WERI-Rb-1 (cell line): ENCODE measurements around the gene OGG1.
A peak's percentile ranks its signal among the peaks of the same experiment; 100 is the strongest.

ENCODE experiments used
- DNase-seq: peaks from one replicate; pipeline ENCODE4 v3.0.0-alpha.2; 2020
- H3K27ac ChIP-seq: fragments of 250-450 bp; sonication (Bioruptor Pico); 2 replicates; pipeline ENCODE4 v1.5.1; 2020; ENCODE audit warnings: mild to moderate bottlenecking, moderate library complexity
- H3K27me3 ChIP-seq: fragments of 250-450 bp; sonication (Bioruptor Pico); 2 replicates; pipeline ENCODE4 v1.5.1; 2021; ENCODE audit warnings: mild to moderate bottlenecking, low read depth, moderate library complexity; ENCODE audit not compliant: insufficient read depth, severe bottlenecking
- H3K36me3 ChIP-seq: fragments of 250-450 bp; sonication (Bioruptor Pico); 2 replicates; pipeline ENCODE4 v1.5.1; 2020; ENCODE audit warnings: mild to moderate bottlenecking, moderate library complexity
- H3K4me3 ChIP-seq: 2 replicates; pipeline ENCODE4 v1.5.1; 2011; ENCODE audit warnings: low read depth, mild to moderate bottlenecking, control low read depth, low read length
- H3K9me3 ChIP-seq: fragments of 250-450 bp; sonication (Bioruptor Pico); 2 replicates; pipeline ENCODE4 v1.5.1; 2021; ENCODE audit warnings: mild to moderate bottlenecking, moderate library complexity; ENCODE audit not compliant: severe bottlenecking
- CTCF ChIP-seq: IDR thresholded peaks from 2 replicates; pipeline ENCODE4 v1.5.1; 2011; ENCODE audit warnings: low read depth, mild to moderate bottlenecking, control low read depth, inconsistent platforms, low read length

Gene OGG1

GRCh38 chr3:9780458-9780812 lies 30.7 kb downstream of the OGG1 start:
- H3K9me3 ChIP-seq: no peaks in the 10 kb centered on the region

GRCh38 chr3:9780910-9781309 lies 31.2 kb downstream of the OGG1 start:
- Histone ChIP-seq H3K36me3 (peaks cover 29% of the 10 kb centered on the region), H3K27ac (no peak overlapping the region)
- no peak for TF ChIP-seq CTCF

More at GRCh38 chr3:9780458-9780812, 30.7 kb downstream of the OGG1 start:
- Histone ChIP-seq H3K4me3 (no peak overlapping the region), H3K36me3 (peaks cover 27% of the 10 kb centered on the region), H3K27me3 (no peaks in the 10 kb centered on the region), H3K27ac (no peak overlapping the region)
- TF ChIP-seq CTCF: no peak
- DNase-seq: no peak

GRCh38 chr3:9781551-9781950 lies 31.8 kb downstream of the OGG1 start:
- TF ChIP-seq CTCF: no peak
- Histone ChIP-seq H3K36me3 (peaks cover 35% of the 10 kb centered on the region), H3K27ac (no peak overlapping the region)

More at GRCh38 chr3:9780910-9781309, 31.2 kb downstream of the OGG1 start:
- no peaks in the 10 kb centered on the region for H3K27me3 ChIP-seq
- DNase-seq: no peak
- H3K9me3 ChIP-seq: no peaks in the 10 kb centered on the region
- H3K4me3 ChIP-seq: no peak overlapping the region

GRCh38 chr3:9781978-9782603 lies 32.3 kb downstream of the OGG1 start:
- Histone ChIP-seq H3K4me3 (no peak overlapping the region), H3K9me3 (no peaks in the 10 kb centered on the region), H3K27me3 (no peaks in the 10 kb centered on the region), H3K36me3 (peaks cover 40% of the 10 kb centered on the region), H3K27ac (no peak overlapping the region)
- no peak for DNase-seq
- TF ChIP-seq CTCF: no peak

More at GRCh38 chr3:9781551-9781950, 31.8 kb downstream of the OGG1 start:
- DNase-seq: no peak
- H3K27me3 ChIP-seq: no peaks in the 10 kb centered on the region
- H3K4me3 ChIP-seq: no peak overlapping the region
- H3K9me3 ChIP-seq: no peaks in the 10 kb centered on the region

- H3K36me3 ChIP-seq: peaks cover 47% of the 10 kb centered on the region
- DNase-seq: no peak
Observed at GRCh38 chr3:9782770-9783169, 33.0 kb downstream of the OGG1 start.

More at GRCh38 chr3:9782770-9783169, 33.0 kb downstream of the OGG1 start:
- no peaks in the 10 kb centered on the region for H3K27me3 ChIP-seq
- H3K4me3 ChIP-seq: no peak overlapping the region
- peak; percentile 24; the same call in 1 of the 2 replicates for TF ChIP-seq CTCF
- H3K27ac ChIP-seq: no peak overlapping the region
- no peaks in the 10 kb centered on the region for H3K9me3 ChIP-seq
